Chondrocyte (in vitro differentiated cells): ENCODE results near the gene LYRM7. TPM values are rescaled to one million over a fixed set of nuclear protein-coding genes. Genes with fewer than 3 reads are reported as not detected.
"Not testable (repeated sequence)": the region's sequence is repeated elsewhere in the genome, so short reads cannot be mapped to it uniquely, and the experiment has no call there.

Experiments
- DNase-seq: peaks from one replicate; pipeline ENCODE4 v3.0.0; 2021; ENCODE audit warnings: mixed read lengths, low spot score
- H3K27ac Mint-ChIP-seq: one replicate; pipeline ENCODE4 v1.8.0; 2021; ENCODE audit warnings: mild to moderate bottlenecking, moderate library complexity, mixed read lengths; ENCODE audit not compliant: unreplicated experiment
- H3K27me3 Mint-ChIP-seq: 2 replicates; pipeline ENCODE4 v1.8.0; 2021; ENCODE audit warnings: low read depth, mixed read lengths
- H3K36me3 Mint-ChIP-seq: 2 replicates; pipeline ENCODE4 v1.8.0; 2021; ENCODE audit warnings: low read depth, mixed read lengths
- H3K4me1 Mint-ChIP-seq: 2 replicates; pipeline ENCODE4 v1.8.0; 2021; ENCODE audit warnings: low read depth, mild to moderate bottlenecking, mixed read lengths
- H3K4me3 Mint-ChIP-seq: one replicate; pipeline ENCODE4 v1.8.0; 2021; ENCODE audit warnings: mild to moderate bottlenecking, moderate library complexity, mixed read lengths; ENCODE audit not compliant: unreplicated experiment
- H3K9me3 Mint-ChIP-seq: 2 replicates; pipeline ENCODE4 v1.8.0; 2021; ENCODE audit warnings: low read depth, mixed read lengths
- total RNA-seq: library from RNA; stranded (reverse); gene quantifications from 3 replicates; pipeline ENCODE4 v1.2.1, GENCODE V29; 2021
- TF ChIP-seq, protein P1 (sequence below): fragments of 200-600 bp; sonication (generic); IDR thresholded peaks from 2 replicates; pipeline ENCODE4 v1.5.0; 2021; ENCODE audit warnings: antibody characterized with exemption, mild to moderate bottlenecking, moderate library complexity

The LYRM7 gene
- total RNA-seq, 1 donor from 2014 or later, result 10.1 TPM

- TF ChIP-seq, protein P1, sequence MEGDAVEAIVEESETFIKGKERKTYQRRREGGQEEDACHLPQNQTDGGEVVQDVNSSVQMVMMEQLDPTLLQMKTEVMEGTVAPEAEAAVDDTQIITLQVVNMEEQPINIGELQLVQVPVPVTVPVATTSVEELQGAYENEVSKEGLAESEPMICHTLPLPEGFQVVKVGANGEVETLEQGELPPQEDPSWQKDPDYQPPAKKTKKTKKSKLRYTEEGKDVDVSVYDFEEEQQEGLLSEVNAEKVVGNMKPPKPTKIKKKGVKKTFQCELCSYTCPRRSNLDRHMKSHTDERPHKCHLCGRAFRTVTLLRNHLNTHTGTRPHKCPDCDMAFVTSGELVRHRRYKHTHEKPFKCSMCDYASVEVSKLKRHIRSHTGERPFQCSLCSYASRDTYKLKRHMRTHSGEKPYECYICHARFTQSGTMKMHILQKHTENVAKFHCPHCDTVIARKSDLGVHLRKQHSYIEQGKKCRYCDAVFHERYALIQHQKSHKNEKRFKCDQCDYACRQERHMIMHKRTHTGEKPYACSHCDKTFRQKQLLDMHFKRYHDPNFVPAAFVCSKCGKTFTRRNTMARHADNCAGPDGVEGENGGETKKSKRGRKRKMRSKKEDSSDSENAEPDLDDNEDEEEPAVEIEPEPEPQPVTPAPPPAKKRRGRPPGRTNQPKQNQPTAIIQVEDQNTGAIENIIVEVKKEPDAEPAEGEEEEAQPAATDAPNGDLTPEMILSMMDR, result no peak
- H3K27ac Mint-ChIP-seq, result no peak overlapping the region
- DNase-seq, result no peak
- H3K36me3 Mint-ChIP-seq, result peaks cover 2% of the 10 kb centered on the region
- no peaks in the 10 kb centered on the region for H3K27me3 Mint-ChIP-seq
- H3K4me1 Mint-ChIP-seq, result peaks cover 9% of the 10 kb centered on the region
- H3K9me3 Mint-ChIP-seq, result peaks cover 9% of the 10 kb centered on the region
- no peak overlapping the region for H3K4me3 Mint-ChIP-seq
Measured at GRCh38 chr5:131246504-131246903, 75.8 kb downstream of the LYRM7 start.

DNA sequence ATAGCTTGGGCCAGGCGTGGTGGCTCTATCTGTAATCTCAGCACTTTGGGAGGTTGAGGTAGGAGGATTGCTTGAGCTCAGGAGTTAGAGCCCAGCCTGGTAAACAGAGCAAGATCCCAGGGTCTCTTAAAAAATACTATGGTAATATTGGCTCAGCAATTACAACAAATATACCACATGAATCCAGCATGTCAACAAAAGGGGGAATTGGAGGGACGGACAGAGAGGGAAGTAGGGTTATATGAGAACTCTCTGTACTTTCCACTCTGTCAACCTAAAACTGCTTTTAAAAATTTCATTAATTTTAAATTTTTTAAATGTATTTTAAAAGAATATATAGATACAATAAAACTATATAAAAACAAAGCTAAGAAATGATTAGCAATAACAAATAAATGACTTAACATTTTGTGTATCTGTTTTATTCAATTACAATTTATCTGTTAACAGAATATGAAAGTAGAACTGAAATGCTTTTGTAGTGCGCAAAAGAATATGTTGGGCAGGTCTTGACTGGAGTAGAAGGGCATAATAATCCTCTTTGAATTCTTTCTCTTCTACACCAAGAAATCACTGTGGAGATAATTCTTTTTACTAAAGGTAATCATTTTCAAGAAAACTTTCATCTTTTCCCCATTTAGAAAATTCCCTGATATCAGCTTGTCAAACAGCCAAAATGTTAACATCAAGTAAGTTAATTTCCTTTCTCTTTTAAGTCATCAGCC is 80.2 kb downstream of the LYRM7 start:
- Mint-ChIP-seq H3K4me3 (no peak overlapping the region), H3K27ac (no peak overlapping the region), H3K9me3 (peaks cover 5% of the 10 kb centered on the region), H3K27me3 (no peaks in the 10 kb centered on the region), H3K36me3 (peaks cover 2% of the 10 kb centered on the region), H3K4me1 (no peaks in the 10 kb centered on the region)
- TF ChIP-seq, protein P1, result no peak
- no peak for DNase-seq

GRCh38 chr5:131252824-131253171 is 82.1 kb downstream of the LYRM7 start:
- Mint-ChIP-seq H3K27me3 (no peaks in the 10 kb centered on the region), H3K36me3 (no peaks in the 10 kb centered on the region), H3K4me1 (no peaks in the 10 kb centered on the region), H3K4me3 (no peak overlapping the region), H3K9me3 (peaks cover 2% of the 10 kb centered on the region), H3K27ac (no peak overlapping the region)
- TF ChIP-seq, protein P1, result no peak
- DNase-seq, result no peak

- H3K9me3 Mint-ChIP-seq, H3K4me1 Mint-ChIP-seq, H3K36me3 Mint-ChIP-seq, H3K27ac Mint-ChIP-seq, DNase-seq, H3K27me3 Mint-ChIP-seq, H3K4me3 Mint-ChIP-seq: not testable (repeated sequence)
Measured at GRCh38 chr5:131254025-131254424, 83.3 kb downstream of the LYRM7 start.

GRCh38 chr5:131254741-131255140 is 84.0 kb downstream of the LYRM7 start:
- no peak for DNase-seq
- Mint-ChIP-seq H3K36me3 (no peaks in the 10 kb centered on the region), H3K27me3 (no peaks in the 10 kb centered on the region), H3K4me1 (no peaks in the 10 kb centered on the region), H3K27ac (no peak overlapping the region), H3K9me3 (no peaks in the 10 kb centered on the region), H3K4me3 (no peak overlapping the region)
- TF ChIP-seq, protein P1, result no peak

Other genes with a start within 250 kb of the LYRM7 start
- gene HINT1, start 5.7 kb upstream of the LYRM7 start, total RNA-seq, result 196 to 223 TPM (median 197 TPM) in 3 replicates
- gene CDC42SE2, start 93.1 kb downstream of the LYRM7 start, total RNA-seq, result 21.1 to 23.7 TPM (median 22.0 TPM) in 3 replicates